KBM-7 (cell line): ENCODE measurements around the gene ABCD3.
A peak's percentile ranks its signal among the peaks of the same experiment; 100 is the strongest.
"Not testable (repeated sequence)": the region's sequence is repeated elsewhere in the genome, so short reads cannot be mapped to it uniquely, and the experiment has no call there.

Source experiments
- DNase-seq: peaks from one replicate; pipeline ENCODE4 v3.0.0-alpha.2; 2015
- in situ Hi-C: fragments of 300-500 bp; cut with MboI; formaldehyde crosslinking; loops from 2 replicates; pipeline ENCODE4 v1.14.3; 2020; ENCODE audit warnings: low sequenced_read_pairs, low pct_unique_long_range_greater_than_20kb, mixed read lengths

The ABCD3 gene

GRCh38 chr1:94408104-94408830 is 9.9 kb upstream of the ABCD3 start:
- DNase-seq = no peak
- in situ Hi-C loops = no loop called here

DNA sequence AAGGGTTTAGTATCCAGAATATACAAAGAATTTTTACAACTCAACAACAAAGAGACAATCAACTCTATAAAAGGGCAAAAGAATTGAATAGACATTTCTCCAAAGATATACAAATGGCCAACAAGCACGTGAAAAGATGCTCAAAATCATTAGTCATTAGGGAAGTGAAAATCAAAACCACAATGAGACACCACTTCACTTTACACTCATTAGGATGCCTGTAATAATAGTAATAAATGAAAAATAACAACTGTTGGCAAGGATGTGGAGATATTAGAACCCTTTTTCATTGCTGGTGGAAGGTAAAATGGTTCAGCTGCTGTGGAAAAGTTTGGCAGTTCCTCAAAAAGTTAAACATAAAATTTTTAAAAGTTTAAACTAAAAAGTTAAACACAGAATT is 7.0 kb upstream of the ABCD3 start:
- in situ Hi-C loops = no loop called here
- no peak for DNase-seq

DNA sequence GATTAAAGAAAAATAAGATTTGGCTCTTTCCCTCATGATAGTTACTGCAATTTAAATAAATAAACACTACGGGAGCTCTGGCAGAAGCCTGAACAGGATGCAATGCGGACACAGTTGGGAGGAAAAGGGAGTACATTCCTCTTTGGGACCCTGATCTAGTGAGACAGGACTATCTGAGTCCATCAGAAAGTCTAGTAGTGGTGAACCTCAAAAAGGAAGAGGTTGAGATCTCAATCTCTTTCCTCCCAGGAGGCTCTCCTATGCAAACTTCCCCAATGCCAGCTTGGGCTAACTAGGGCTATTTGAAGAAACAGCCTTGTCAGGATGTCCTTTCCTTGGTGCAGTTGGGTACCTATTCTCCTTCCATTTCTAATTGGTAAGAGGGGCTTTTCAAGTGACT is 4.9 kb upstream of the ABCD3 start:
- in situ Hi-C loops = no loop called here
- DNase-seq = peak; percentile 79

GRCh38 chr1:94416901-94417727 is 1.1 kb upstream of the ABCD3 start:
- in situ Hi-C loops = no loop called here
- no peak for DNase-seq

GRCh38 chr1:94417728-94417977 is 536 bp upstream of the ABCD3 start:
- DNase-seq = no peak
- in situ Hi-C loops = no loop called here

GRCh38 chr1:94418664-94419655 is 771 bp downstream of the ABCD3 start:
- in situ Hi-C loops = no loop called here
- peak; percentile 42 for DNase-seq

DNA sequence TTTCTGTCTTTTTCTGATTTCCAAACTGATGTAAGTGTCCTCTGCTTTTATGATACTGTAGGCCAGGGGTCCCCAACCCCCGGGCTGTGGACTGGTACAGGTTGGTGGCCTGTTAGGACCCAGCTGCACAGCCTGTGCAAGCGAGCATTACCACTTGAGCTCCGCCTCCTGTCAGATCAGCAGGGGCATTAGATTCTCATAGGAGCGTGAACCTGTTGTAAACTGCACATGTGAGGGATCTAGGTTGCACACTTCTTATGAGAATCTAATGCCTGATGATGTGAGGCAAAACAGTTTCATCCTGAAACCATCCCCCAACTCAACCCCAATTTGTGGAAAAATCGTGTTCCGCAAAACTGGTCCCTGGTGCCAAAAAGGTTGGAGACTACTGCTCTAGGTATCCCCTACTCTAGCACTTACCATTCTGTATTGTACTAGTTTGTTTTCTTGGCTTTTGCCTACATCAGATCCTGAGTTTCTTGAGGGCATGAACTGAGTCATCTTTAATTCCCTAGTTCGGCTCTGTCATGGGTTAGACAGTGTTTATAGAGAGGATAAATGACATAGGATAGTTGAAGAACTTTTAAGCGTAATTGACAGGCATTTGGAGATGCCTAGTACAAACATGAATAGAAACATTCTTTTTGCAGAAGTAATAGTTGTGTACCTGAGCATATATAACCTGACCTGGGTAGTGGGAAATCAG is 4.1 kb downstream of the ABCD3 start:
- in situ Hi-C loops = no loop called here

GRCh38 chr1:94425821-94426484 is 7.8 kb downstream of the ABCD3 start:
- no peak for DNase-seq
- in situ Hi-C loops = no loop called here

More for the DNA sequence above, 4.1 kb downstream of the ABCD3 start:
- DNase-seq = no peak

DNA sequence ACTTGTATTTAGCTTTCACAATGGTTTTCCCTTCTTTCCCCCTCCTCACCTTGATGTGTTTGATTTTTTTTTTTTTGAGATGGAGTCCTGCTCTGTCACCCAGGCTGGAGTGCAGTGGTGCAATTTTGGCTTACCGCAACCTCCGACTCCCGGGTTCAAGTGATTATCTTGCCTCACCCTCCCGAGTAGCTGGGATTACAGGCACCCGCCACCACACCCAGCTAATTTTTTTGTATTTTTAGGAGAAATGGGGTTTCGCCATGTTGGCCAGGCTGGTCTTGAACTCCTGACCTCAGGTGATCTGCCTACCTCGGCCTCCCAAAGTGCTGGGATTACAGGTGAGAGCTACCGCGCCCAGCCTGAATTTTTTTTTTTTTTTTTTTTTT is 8.3 kb downstream of the ABCD3 start:
- in situ Hi-C loops = not testable (repeated sequence)

DNA sequence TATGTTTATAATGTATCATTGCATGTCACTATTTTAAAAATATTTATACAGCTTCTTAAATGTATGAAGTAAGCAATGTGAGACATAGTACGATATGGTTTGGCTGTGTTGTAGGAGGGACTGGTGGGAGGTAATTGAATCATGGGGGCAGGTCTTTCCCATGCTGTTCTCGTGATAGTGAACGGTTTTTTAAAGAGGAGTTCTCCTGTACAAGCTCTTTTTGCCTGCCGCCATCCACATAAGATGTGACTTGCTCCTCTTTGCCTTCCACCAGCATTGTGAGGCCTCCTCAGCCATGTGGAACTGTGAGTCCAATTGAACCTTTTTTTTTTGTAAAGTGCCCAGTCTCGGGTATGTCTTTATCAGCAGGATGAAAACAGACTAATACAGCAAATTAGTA is 10.3 kb downstream of the ABCD3 start:
- no peak for DNase-seq
- in situ Hi-C loops = no loop called here

More for the DNA sequence above, 8.3 kb downstream of the ABCD3 start:
- not testable (repeated sequence) for DNase-seq

- DNase-seq, in situ Hi-C loops: not testable (repeated sequence)
Measured at GRCh38 chr1:94428927-94429528, 10.8 kb downstream of the ABCD3 start.

GRCh38 chr1:94430066-94430465 is 11.9 kb downstream of the ABCD3 start:
- in situ Hi-C loops, DNase-seq: not testable (repeated sequence)

DNA sequence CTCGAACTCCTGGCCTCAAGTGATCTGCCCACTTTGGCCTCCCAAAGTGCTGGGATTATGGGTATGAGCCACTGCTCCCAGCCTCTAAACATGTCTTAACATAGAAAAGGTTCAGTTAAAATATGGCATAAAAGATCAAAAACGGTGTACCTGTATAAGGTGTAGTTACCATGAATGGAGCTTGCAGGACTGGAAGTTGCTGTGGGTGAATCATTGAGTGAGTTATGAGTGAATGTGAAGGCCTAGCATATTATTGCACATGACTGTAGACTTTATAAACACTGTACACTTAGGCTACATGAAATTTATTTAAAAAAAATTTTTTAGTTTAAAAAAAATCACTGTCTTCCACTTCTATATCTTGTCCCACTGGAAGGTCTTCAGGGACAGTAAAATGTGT is 15.7 kb downstream of the ABCD3 start:
- DNase-seq = no peak
- in situ Hi-C loops = no loop called here

DNA sequence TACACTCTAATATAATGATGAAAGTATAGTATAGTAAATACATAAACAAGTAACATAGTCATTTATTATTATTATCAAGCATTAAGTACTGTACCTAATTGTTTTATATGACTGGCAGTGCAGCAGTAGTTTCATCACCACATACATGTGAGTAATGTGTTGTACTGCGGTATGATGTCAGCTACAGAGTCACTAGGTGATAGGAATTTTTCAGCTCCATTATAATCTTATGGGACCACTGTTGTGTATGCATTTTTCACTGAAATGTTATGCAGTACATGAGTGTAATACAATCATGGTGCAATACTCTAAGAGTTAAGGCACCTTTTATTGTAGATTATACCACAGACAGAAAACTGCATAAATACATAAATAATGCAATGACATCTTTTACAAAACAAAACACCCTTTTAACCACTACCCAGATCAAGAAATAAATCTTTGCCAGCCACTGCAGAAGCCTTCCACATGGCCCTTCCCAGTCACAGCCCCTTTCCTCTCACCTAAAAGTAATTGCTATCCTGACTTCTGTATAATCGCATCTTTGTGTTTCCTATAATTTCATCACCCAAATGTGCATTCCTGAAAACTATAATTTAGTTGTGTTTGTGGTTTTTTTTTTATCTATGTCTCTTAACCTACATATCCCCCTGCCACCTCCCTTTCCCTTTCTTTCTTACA is 16.3 kb downstream of the ABCD3 start:
- in situ Hi-C loops = no loop called here
- DNase-seq = no peak

- DNase-seq = no peak
- in situ Hi-C loops = no loop called here
Measured at GRCh38 chr1:94438692-94439276, 20.6 kb downstream of the ABCD3 start.

GRCh38 chr1:94440088-94440487 is 21.9 kb downstream of the ABCD3 start:
- in situ Hi-C loops = no loop called here
- DNase-seq = no peak

GRCh38 chr1:94443067-94443466 is 24.9 kb downstream of the ABCD3 start:
- in situ Hi-C loops, DNase-seq: not testable (repeated sequence)
